SK-N-MC (cell line): Measurements from ENCODE around the gene TET2.

Source experiments
- EZH2 ChIP-seq: fragments of 200-600 bp; sonication (generic); IDR thresholded peaks from one replicate; pipeline ENCODE4 v1.6.1; 2017; ENCODE audit warnings: antibody characterized with exemption
- POLR2AphosphoS5 ChIP-seq: IDR thresholded peaks from 2 replicates; pipeline ENCODE4 v1.6.1; 2012; ENCODE audit warnings: mild to moderate bottlenecking, low read depth, low read length, borderline replicate concordance

DNA sequence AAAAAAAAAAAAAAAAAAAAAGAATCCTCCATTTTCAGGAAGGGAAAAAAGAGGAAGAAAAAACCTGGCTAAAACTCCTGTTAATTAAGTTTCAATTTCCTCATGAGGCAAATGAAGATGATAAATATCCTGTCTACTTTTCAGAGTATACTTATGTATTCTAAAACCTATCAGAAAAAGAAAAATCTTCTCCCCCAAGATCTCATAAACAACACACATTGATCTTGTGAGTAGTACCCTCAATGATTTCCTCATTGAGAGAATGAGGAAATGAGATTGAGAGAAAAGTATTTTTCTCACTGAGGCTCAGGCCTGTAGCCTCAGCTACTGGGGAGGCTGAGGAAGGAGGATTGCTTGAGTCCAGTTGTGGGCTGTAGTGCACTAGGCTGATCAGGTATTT lies 146.7 kb downstream of the TET2 start:
- TF ChIP-seq POLR2AphosphoS5: no peak
- TF ChIP-seq EZH2: no peak
